Loucy (cell line): ENCODE measurements around the gene SLC2A11.
"Not testable (repeated sequence)": the region's sequence is repeated elsewhere in the genome, so short reads cannot be mapped to it uniquely, and the experiment has no call there.

Source experiments
- H2AFZ ChIP-seq: fragments of 200-600 bp; sonication (generic); 2 replicates; pipeline ENCODE4 v1.6.0; 2016; ENCODE audit warnings: antibody characterized with exemption, mild to moderate bottlenecking, low read length, moderate library complexity
- H3F3A ChIP-seq: fragments of 200-600 bp; 2 replicates; pipeline ENCODE4 v1.6.0; 2016; ENCODE audit warnings: antibody characterized with exemption, low read depth, mild to moderate bottlenecking
- H3K27me3 ChIP-seq: fragments of 200-600 bp; sonication (generic); 2 replicates; pipeline ENCODE4 v1.6.1; 2014; ENCODE audit warnings: low read length, mild to moderate bottlenecking; ENCODE audit not compliant: insufficient read depth, poor library complexity, severe bottlenecking
- H3K36me3 ChIP-seq: fragments of 200-600 bp; sonication (generic); 2 replicates; pipeline ENCODE4 v1.6.1; 2016; ENCODE audit warnings: low read length; ENCODE audit not compliant: insufficient read depth
- H3K4me1 ChIP-seq: fragments of 200-600 bp; sonication (generic); 2 replicates; pipeline ENCODE4 v1.5.1; 2014; ENCODE audit warnings: low read length, mild to moderate bottlenecking; ENCODE audit not compliant: insufficient read depth, poor library complexity, severe bottlenecking
- H3K4me2 ChIP-seq: fragments of 200-600 bp; sonication (generic); 2 replicates; pipeline ENCODE4 v1.6.0; 2014; ENCODE audit warnings: antibody characterized with exemption, low read length, low read depth, mild to moderate bottlenecking; ENCODE audit not compliant: poor library complexity, severe bottlenecking
- H3K4me3 ChIP-seq: fragments of 200-600 bp; sonication (generic); 2 replicates; pipeline ENCODE4 v1.5.1; 2014; ENCODE audit warnings: low read length, mild to moderate bottlenecking, mixed read lengths; ENCODE audit not compliant: poor library complexity, severe bottlenecking
- H3K79me2 ChIP-seq: fragments of 200-600 bp; sonication (generic); 2 replicates; pipeline ENCODE4 v1.6.1; 2014; ENCODE audit warnings: low read length; ENCODE audit not compliant: insufficient read depth
- H3K9ac ChIP-seq: fragments of 200-600 bp; sonication (generic); 2 replicates; pipeline ENCODE4 v1.6.0; 2014; ENCODE audit warnings: mild to moderate bottlenecking, low read depth, low read length, moderate library complexity; ENCODE audit not compliant: poor library complexity, severe bottlenecking
- H3K9me2 ChIP-seq: fragments of 200-600 bp; sonication (generic); replicated peaks from 2 replicates; pipeline ENCODE4 v1.6.1; 2016; ENCODE audit warnings: low read depth, low read length, mixed read lengths
- H3K9me3 ChIP-seq: fragments of 200-600 bp; sonication (generic); 2 replicates; pipeline ENCODE4 v1.6.1; 2014; ENCODE audit warnings: mild to moderate bottlenecking, antibody characterized with exemption, low read length, low read depth; ENCODE audit not compliant: insufficient read depth
- H4K20me1 ChIP-seq: fragments of 200-600 bp; sonication (generic); 2 replicates; pipeline ENCODE4 v1.6.0; 2014; ENCODE audit warnings: antibody characterized with exemption, low read length, mild to moderate bottlenecking; ENCODE audit not compliant: insufficient read depth, poor library complexity, severe bottlenecking
- EZH2phosphoT487 ChIP-seq: fragments of 200-600 bp; IDR thresholded peaks from 2 replicates; pipeline ENCODE4 v1.6.1; 2018; ENCODE audit warnings: antibody characterized with exemption, mild to moderate bottlenecking, moderate library complexity, borderline replicate concordance
- TF ChIP-seq, protein P1 (sequence below): fragments of 200-600 bp; sonication (generic); conservative IDR thresholded peaks from 2 replicates; pipeline ENCODE4 v1.5.1; 2014; ENCODE audit warnings: mild to moderate bottlenecking, antibody characterized with exemption, low read length

The SLC2A11 gene

DNA sequence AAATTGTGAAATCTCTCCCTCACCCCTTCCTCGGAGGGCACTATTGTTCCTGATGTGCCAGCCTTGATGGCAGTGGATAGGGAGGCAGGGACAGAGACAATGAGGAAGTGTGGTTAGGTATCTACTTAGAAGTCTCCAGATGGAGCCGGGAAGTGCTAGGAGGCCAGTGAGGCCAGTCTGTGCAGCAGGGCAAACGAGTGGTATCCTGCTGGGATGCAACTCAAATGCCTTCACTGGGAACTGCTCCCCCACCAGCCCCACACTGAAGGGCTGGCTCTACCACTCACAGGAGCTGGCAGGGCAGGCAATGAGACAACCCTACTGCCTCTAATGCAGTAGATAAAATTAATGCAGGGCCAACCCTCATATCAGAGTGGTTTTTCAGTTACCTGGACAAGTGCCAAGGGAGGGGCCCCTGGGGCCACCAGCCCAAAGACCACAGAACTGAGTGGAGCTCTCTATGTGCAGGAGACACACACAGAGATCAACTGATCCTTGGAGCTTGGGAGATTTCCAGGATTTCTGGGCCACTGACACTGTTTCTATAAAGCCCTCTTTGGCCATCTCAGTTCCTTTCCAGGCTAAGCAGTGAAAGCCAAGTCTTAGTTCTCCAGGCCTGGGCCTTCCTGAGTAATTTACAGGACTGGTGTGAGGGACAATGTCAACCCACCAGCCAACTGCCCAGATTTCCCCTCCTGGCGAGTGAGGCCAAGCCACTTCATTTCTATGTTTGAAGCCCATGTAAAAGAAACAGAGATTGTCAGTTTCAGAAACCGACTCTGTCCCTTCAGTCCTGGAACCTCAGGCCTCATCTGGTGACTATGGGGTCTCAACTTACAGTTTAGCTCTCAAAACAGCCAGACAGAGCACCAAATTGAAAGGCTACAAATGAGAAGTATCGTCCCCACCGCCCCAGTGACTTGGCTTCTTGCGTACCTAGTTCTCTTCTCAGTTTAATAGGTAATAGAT is 40.6 kb downstream of the SLC2A11 start:
- peak overlapping the region; percentile 15 for H3K9ac ChIP-seq
- H3K36me3 ChIP-seq = peaks cover 24% of the 10 kb centered on the region; the same call in 1 of the 2 replicates
- peaks cover 9% of the 10 kb centered on the region for H3K27me3 ChIP-seq
- H3K4me1 ChIP-seq = peaks cover 28% of the 10 kb centered on the region
- TF ChIP-seq, protein P1, sequence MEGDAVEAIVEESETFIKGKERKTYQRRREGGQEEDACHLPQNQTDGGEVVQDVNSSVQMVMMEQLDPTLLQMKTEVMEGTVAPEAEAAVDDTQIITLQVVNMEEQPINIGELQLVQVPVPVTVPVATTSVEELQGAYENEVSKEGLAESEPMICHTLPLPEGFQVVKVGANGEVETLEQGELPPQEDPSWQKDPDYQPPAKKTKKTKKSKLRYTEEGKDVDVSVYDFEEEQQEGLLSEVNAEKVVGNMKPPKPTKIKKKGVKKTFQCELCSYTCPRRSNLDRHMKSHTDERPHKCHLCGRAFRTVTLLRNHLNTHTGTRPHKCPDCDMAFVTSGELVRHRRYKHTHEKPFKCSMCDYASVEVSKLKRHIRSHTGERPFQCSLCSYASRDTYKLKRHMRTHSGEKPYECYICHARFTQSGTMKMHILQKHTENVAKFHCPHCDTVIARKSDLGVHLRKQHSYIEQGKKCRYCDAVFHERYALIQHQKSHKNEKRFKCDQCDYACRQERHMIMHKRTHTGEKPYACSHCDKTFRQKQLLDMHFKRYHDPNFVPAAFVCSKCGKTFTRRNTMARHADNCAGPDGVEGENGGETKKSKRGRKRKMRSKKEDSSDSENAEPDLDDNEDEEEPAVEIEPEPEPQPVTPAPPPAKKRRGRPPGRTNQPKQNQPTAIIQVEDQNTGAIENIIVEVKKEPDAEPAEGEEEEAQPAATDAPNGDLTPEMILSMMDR = no peak
- TF ChIP-seq EZH2phosphoT487 = no peak
- H3K9me3 ChIP-seq = no peaks in the 10 kb centered on the region
- H3K4me2 ChIP-seq = peak overlapping the region; percentile 32
- H3K79me2 ChIP-seq = peaks cover 32% of the 10 kb centered on the region
- H2AFZ ChIP-seq = no peak overlapping the region
- peaks cover 36% of the 10 kb centered on the region for H4K20me1 ChIP-seq
- no peak overlapping the region for H3K4me3 ChIP-seq
- H3K9me2 ChIP-seq = no peaks in the 10 kb centered on the region
- peaks cover 5% of the 10 kb centered on the region; the same call in 1 of the 2 replicates for H3F3A ChIP-seq

DNA sequence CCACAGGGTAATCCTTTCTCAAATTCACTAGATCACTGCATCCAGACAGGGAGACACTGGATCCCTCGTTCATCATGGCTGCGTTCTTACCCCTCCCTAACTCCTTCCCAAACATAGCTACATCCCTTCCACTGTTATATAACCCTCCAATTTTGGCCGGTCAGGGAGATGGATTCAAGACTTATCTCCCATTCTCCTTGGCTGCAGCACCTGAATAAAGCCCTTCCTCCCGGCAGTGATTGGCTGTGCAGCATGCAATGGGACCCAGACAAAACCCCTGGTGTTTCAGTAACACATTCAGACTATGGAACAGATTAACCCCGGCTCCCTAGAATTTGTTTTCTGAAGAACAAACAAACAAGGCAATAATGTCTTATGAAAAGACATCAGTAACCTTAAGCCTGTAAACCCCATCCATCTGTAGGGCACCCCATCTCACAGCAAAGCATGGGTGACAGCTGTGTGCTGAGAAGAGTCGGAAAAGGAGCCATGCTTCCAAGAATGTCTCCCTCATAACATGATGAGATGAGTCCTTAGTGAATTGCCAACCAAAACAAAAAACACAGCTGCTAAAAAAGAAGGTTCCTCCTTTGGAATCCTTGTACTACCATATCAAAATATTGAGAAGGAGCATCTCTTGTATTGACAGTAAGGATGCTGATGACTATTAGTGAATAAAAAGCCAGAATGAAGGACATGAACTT is 41.5 kb downstream of the SLC2A11 start:
- Histone ChIP-seq H4K20me1 (peaks cover 36% of the 10 kb centered on the region), H3K4me2 (no peak overlapping the region), H3K9me3 (no peaks in the 10 kb centered on the region), H3K79me2 (peaks cover 32% of the 10 kb centered on the region), H2AFZ (no peak overlapping the region), H3F3A (no peaks in the 10 kb centered on the region), H3K4me1 (peaks cover 22% of the 10 kb centered on the region), H3K27me3 (peaks cover 9% of the 10 kb centered on the region), H3K36me3 (peaks cover 24% of the 10 kb centered on the region; the same call in 1 of the 2 replicates), H3K4me3 (no peak overlapping the region), H3K9me2 (no peaks in the 10 kb centered on the region), H3K9ac (no peak overlapping the region)
- TF ChIP-seq, protein P1 = no peak
- TF ChIP-seq EZH2phosphoT487 = no peak

DNA sequence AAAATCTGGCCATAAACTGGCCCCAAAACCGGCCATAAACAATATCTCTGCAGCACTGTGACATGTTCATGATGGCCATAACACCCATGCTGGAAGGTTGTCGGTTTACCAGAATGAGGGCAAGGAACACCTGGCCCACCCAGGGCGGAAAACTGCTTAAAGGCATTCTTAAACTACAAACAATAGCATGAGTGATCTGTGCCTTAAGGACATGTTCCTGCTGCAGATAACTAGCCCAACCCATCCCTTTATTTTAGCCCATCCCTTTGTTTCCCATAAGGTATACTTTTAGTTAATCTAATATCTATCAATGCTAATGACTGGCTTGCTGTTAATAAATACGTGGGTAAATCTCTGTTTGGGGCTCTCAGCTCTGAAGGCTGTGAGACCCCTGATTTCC is 42.6 kb downstream of the SLC2A11 start:
- H2AFZ ChIP-seq, H3K9me2 ChIP-seq, H3K4me2 ChIP-seq, H3F3A ChIP-seq, H3K27me3 ChIP-seq, H3K9ac ChIP-seq, H3K4me3 ChIP-seq, H3K9me3 ChIP-seq: not testable (repeated sequence)
- Histone ChIP-seq H3K36me3 (peaks cover 21% of the 10 kb centered on the region; the same call in 1 of the 2 replicates), H4K20me1 (peaks cover 27% of the 10 kb centered on the region), H3K79me2 (peaks cover 22% of the 10 kb centered on the region), H3K4me1 (peaks cover 22% of the 10 kb centered on the region)
